AG09309 (cell line): Measurements from ENCODE around the gene F12.

Experiments used
- DNase-seq: peaks from one replicate; pipeline ENCODE4 v3.0.0-alpha.2; 2010; ENCODE audit warnings: low read depth
- H3K4me3 ChIP-seq: 2 replicates; pipeline ENCODE4 v1.5.1; 2011; ENCODE audit warnings: mild to moderate bottlenecking, low read depth, low read length, moderate library complexity; ENCODE audit not compliant: control insufficient read depth
- TF ChIP-seq, protein P1 (sequence below): IDR thresholded peaks from 2 replicates; pipeline ENCODE4 v1.5.1; 2011; ENCODE audit warnings: mild to moderate bottlenecking, low read depth, low read length, inconsistent platforms; ENCODE audit not compliant: insufficient read depth, control insufficient read depth; ENCODE audit errors: missing control alignments

F12 gene

DNA sequence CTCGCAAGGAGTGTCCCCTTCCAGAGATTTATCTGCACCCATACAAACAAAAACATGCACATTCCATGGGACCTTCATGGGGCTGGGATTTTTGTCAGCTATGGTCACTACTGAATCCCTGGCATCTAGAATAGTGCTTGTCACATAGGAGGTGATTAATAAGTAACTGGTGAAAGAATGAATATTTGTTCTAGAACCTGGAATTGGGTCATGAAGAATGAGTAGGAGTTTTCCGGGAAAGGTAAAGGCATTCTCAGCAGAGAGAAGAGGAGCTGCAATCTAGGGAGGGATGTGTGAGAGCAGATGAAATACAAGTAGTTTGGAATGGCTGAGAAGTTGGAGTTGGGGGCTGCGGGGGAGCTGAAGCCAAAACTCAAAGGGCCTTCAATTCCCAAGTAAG lies 55.1 kb downstream of the F12 start:
- no peak for DNase-seq

DNA sequence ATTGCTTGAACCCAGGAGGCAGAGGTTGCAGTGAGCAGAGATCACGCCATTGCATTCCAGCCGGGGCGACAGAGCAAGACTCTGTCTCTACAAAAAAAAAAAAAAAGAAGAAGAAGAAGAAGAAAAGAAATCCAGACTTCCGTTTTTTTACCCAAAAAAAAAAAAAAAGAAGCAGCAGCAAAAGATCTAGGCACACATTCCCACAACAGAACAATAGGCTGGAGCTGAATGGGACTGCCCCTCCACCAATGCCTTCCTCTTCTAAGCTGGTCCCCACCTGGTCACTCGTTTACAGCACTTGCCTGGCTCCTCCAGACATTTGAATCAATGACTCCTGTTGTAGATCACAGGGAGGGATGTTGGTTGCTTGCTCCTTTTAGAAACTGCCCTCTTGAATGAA lies 56.3 kb downstream of the F12 start:
- no peak for DNase-seq
- H3K4me3 ChIP-seq: no peak overlapping the region
- TF ChIP-seq, protein P1, sequence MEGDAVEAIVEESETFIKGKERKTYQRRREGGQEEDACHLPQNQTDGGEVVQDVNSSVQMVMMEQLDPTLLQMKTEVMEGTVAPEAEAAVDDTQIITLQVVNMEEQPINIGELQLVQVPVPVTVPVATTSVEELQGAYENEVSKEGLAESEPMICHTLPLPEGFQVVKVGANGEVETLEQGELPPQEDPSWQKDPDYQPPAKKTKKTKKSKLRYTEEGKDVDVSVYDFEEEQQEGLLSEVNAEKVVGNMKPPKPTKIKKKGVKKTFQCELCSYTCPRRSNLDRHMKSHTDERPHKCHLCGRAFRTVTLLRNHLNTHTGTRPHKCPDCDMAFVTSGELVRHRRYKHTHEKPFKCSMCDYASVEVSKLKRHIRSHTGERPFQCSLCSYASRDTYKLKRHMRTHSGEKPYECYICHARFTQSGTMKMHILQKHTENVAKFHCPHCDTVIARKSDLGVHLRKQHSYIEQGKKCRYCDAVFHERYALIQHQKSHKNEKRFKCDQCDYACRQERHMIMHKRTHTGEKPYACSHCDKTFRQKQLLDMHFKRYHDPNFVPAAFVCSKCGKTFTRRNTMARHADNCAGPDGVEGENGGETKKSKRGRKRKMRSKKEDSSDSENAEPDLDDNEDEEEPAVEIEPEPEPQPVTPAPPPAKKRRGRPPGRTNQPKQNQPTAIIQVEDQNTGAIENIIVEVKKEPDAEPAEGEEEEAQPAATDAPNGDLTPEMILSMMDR: no peak

More for the DNA sequence above, 55.1 kb downstream of the F12 start:
- TF ChIP-seq, protein P1: no peak
- H3K4me3 ChIP-seq: no peak overlapping the region
